ENCODE data around the gene LIME1.
"Not testable (repeated sequence)": the region's sequence is repeated elsewhere in the genome, so short reads cannot be mapped to it uniquely, and the experiment has no call there.

The LIME1 gene

DNA sequence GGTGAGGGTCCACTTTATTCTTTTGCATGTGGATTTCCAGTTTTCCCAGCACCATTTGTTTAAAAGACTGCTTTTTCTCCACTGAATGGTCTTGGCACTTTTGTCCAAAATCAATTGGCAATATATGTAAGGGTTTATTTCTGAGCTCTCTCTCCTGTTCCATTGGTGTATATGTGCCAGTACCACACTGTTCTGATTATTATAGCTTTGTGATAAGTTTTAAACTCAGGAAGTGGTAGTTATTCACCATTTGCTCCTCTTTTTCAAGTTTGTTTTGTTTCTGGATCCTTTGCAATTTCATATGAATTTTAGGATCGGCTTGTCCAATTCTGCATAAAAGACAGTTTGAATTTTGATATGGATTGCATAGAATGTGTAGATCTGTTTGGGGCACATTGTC, 24.3 kb upstream of the LIME1 start:
- peaks cover 56% of the 10 kb centered on the region for H3K4me1 Mint-ChIP-seq (ENCODE audit: low read depth)
- H3K36me3 Mint-ChIP-seq (ENCODE audit: low read depth) = peaks cover 85% of the 10 kb centered on the region
- peak overlapping the region; percentile 56 for H3K27ac Mint-ChIP-seq
- H3K27me3 Mint-ChIP-seq = no peaks in the 10 kb centered on the region
- DNase-seq = no peak
- H3K4me3 Mint-ChIP-seq = no peak overlapping the region
- peaks cover 7% of the 10 kb centered on the region for H3K9me3 Mint-ChIP-seq

DNA sequence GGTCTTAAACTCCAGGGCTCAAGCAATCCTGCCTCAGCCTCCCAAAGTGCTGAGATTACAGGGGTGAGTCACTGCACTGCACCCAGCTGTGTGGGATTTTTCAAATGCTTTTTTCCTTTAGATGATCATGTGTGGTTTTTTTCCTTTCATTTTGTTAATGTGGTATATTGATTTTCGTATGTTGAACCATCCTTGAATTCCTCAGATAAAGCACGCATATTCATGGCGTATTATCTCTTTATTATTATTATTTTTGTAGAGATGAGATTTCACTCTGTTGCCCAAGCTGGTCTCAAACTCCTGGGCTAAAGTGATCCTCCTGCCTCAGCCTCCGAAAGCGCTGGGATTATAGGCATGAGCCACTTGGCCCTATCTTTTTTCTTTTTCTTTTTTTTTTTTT, 21.6 kb upstream of the LIME1 start:
- Mint-ChIP-seq H3K4me1 (ENCODE audit: low read depth) (peaks cover 51% of the 10 kb centered on the region), H3K27me3 (no peaks in the 10 kb centered on the region), H3K27ac (no peak overlapping the region), H3K9me3 (peaks cover 13% of the 10 kb centered on the region), H3K4me3 (no peak overlapping the region), H3K36me3 (ENCODE audit: low read depth) (peaks cover 95% of the 10 kb centered on the region)
- no peak for DNase-seq

DNA sequence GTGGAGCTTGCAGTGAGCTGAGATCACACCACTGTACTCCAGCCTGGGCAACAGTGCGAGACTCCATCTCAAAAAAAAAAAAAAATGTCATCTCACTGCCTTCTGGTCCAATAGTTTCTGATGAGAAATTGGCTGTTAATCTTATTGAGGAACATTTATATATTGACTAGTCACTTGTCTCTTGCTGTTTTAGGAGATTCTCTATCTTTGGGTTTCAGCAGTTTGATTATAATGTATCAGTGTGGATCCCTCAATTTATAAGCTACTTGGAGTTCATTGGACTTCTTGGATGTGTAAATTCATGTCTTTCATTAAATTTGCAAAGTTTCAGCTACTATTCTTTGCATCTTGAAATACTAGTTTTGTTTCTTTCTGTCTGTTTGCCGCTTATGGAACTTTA, 17.5 kb upstream of the LIME1 start:
- no peak for DNase-seq
- H3K9me3 Mint-ChIP-seq = peaks cover 13% of the 10 kb centered on the region
- peak overlapping the region; percentile 11 for H3K27ac Mint-ChIP-seq
- H3K36me3 Mint-ChIP-seq (ENCODE audit: low read depth) = peaks cover 88% of the 10 kb centered on the region
- H3K4me3 Mint-ChIP-seq = no peak overlapping the region
- H3K27me3 Mint-ChIP-seq = no peaks in the 10 kb centered on the region
- H3K4me1 Mint-ChIP-seq (ENCODE audit: low read depth) = peaks cover 47% of the 10 kb centered on the region

- H3K9me3 Mint-ChIP-seq = peaks cover 12% of the 10 kb centered on the region
- peaks cover 41% of the 10 kb centered on the region for H3K4me1 Mint-ChIP-seq (ENCODE audit: low read depth)
- DNase-seq, H3K27me3 Mint-ChIP-seq, H3K27ac Mint-ChIP-seq, H3K4me3 Mint-ChIP-seq: not testable (repeated sequence)
- H3K36me3 Mint-ChIP-seq (ENCODE audit: low read depth) = peaks cover 82% of the 10 kb centered on the region
Observed at GRCh38 chr20:63722967-63723622, 13.4 kb upstream of the LIME1 start.

DNA sequence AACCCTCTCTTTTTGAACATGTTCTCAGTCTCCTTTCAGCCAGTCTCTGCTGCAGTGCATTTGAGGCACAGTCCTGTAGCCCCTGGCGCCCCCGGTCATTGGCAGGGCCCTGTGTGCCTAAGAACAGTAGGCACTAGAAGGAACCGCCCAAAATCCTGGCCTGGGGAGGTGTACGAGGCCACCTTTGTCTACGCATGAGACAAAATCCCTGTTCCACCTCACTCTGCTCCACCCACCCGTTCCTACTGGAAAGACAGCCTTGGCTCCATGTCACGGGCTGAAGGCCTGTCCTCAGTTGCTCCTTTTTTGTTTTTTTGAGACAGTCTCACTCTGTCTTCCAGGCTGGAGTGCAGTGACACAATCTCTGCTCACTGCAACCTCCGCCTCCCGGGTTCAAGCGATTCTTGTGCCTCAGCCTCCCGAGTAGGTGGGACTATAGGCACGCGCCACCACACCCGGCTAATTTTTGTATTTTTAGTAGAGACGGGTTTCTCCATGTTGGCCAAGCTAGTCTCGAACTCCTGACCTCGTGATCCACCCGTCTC, 6.2 kb upstream of the LIME1 start:
- H3K4me3 Mint-ChIP-seq, H3K27me3 Mint-ChIP-seq: not testable (repeated sequence)

DNA sequence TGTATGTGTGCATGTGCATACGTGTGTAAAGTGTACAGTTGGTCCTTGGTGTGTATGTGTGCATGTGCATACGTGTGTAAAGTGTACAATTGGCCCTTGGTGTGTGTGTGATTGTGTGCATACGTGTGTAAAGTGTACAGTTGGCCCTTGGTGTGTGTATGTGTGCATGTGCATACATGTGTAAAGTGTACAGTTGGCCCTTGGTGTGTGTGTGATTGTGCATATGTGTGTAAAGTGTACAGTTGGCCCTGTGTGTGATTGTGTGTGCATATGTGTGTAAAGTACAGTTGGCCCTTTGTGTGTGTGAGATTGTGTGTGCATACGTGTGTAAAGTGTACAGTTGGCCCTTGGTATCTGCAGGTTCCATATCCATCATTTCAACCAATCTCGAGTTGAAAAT, 5.1 kb upstream of the LIME1 start:
- Mint-ChIP-seq H3K9me3 (peaks cover 2% of the 10 kb centered on the region), H3K27ac (no peak overlapping the region), H3K27me3 (no peaks in the 10 kb centered on the region)

More for the DNA sequence above, 6.2 kb upstream of the LIME1 start:
- not testable (repeated sequence) for H3K9me3 Mint-ChIP-seq, DNase-seq, H3K27ac Mint-ChIP-seq
- H3K36me3 Mint-ChIP-seq (ENCODE audit: low read depth) = peaks cover 59% of the 10 kb centered on the region
- H3K4me1 Mint-ChIP-seq (ENCODE audit: low read depth) = peaks cover 26% of the 10 kb centered on the region

GRCh38 chr20:63732118-63733095, 4.1 kb upstream of the LIME1 start:
- Mint-ChIP-seq H3K4me1 (ENCODE audit: low read depth) (peaks cover 38% of the 10 kb centered on the region), H3K27ac (no peak overlapping the region), H3K36me3 (ENCODE audit: low read depth) (peaks cover 57% of the 10 kb centered on the region), H3K9me3 (no peaks in the 10 kb centered on the region), H3K4me3 (no peak overlapping the region), H3K27me3 (no peaks in the 10 kb centered on the region)
- DNase-seq = no peak

More for the DNA sequence above, 5.1 kb upstream of the LIME1 start:
- Mint-ChIP-seq H3K4me3 (no peak overlapping the region), H3K36me3 (ENCODE audit: low read depth) (peaks cover 61% of the 10 kb centered on the region), H3K4me1 (ENCODE audit: low read depth) (peaks cover 38% of the 10 kb centered on the region)
- no peak for DNase-seq

DNA sequence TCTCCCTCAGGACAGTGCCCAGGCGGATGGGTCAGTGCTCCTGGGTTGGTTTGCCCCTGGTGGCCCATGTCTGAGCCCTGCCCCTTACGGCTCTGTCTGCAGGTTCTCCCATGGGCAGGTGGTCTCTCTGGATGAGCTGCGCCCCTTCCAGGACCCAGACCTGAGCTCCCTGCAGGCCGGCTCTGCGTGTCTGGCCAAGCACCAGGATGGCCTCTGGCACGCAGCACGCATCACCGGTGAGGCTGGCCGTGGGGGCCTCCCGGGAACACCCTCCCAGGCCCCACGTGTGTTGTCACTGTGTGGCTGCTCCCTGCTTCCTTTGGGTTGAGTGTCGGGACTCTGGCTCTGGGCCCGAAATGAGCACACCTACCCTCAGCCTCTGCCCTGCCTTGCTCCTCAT, 3.3 kb upstream of the LIME1 start:
- Mint-ChIP-seq H3K9me3 (no peaks in the 10 kb centered on the region), H3K4me1 (ENCODE audit: low read depth) (peaks cover 31% of the 10 kb centered on the region), H3K4me3 (no peak overlapping the region), H3K27me3 (no peaks in the 10 kb centered on the region), H3K27ac (no peak overlapping the region), H3K36me3 (ENCODE audit: low read depth) (peaks cover 52% of the 10 kb centered on the region)
- DNase-seq = no peak

- no peak overlapping the region for H3K27ac Mint-ChIP-seq
- peaks cover 31% of the 10 kb centered on the region for H3K4me1 Mint-ChIP-seq (ENCODE audit: low read depth)
- H3K36me3 Mint-ChIP-seq (ENCODE audit: low read depth) = peaks cover 47% of the 10 kb centered on the region
- no peaks in the 10 kb centered on the region for H3K27me3 Mint-ChIP-seq
- no peak overlapping the region for H3K4me3 Mint-ChIP-seq
- DNase-seq = no peak
- no peaks in the 10 kb centered on the region for H3K9me3 Mint-ChIP-seq
Observed at GRCh38 chr20:63733579-63734081, 2.8 kb upstream of the LIME1 start.

DNA sequence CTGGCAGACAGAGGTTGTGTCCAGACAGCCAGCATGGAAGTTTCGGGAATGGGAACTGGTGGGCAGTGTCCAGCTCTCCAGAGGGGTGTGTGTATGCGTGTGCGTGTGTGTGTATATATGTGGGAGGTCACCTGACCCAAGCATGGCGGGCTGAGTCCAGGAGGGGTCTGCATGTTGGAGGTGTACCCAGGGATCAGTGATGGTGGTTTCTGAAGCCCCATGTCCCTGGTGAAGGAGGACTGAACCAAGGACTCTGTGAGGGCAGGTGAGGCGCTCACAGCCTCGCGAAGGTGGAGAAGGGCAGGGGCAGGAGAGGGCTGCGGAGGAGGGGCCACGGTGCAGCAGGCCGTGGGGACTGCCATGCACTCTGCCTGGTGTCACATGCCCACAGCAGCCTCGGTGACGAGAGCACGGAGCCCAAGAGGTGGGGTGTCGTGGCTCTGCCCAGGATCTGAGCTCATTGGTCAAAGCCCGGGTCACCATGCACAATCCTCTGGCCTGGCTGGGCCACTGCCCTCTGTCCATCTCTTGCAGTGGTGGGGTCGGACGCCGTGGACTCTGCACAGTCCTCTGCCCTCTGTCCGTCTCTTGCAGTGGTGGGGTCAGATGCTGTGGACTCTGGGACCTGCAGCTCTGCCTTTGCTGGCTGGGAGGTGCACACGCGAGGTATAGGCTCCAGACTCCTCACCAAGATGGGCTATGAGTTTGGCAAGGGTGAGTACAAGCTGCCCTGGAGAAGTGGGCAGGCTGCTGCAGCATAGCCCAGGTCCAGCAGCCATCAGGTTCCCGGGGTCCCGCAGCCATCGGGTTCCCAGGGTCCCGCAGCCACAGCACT, 2.1 kb upstream of the LIME1 start:
- Mint-ChIP-seq H3K9me3 (no peaks in the 10 kb centered on the region), H3K4me3 (no peak overlapping the region), H3K36me3 (ENCODE audit: low read depth) (peaks cover 44% of the 10 kb centered on the region)

DNA sequence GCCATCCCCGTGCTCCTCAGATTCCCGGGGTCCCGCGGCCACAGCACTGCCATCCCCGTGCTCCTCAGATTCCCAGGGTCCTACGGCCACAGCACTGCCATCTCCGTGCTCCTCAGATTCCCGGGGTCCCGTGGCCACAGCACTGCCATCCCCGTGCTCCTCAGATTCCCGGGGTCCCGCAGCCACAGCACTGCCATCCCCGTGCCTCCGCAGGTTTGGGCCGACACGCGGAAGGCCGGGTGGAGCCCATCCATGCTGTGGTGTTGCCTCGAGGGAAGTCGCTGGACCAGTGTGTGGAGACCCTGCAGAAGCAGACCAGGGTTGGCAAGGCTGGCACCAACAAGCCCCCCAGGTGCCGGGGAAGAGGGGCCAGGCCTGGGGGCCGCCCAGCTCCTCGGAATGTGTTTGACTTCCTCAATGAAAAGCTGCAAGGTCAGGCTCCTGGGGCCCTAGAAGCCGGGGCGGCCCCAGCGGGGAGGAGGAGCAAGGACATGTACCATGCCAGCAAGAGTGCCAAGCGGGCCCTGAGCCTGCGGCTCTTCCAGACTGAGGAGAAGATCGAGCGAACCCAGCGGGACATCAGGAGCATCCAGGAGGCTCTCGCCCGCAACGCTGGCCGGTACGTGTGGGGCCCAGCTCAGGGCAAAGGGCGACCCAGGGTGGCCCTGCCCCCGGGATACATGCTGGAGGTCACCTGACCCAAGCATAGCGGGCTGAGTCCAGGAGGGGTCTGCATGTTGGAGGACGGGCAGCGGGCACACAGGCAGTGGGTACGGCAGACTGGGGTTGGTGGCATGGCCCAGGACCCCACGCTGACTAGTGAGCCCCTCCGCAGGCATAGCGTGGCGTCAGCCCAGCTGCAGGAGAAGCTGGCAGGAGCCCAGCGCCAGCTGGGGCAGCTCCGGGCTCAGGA, 1.3 kb upstream of the LIME1 start:
- H3K9me3 Mint-ChIP-seq = no peaks in the 10 kb centered on the region
- H3K4me3 Mint-ChIP-seq = no peak overlapping the region
- H3K36me3 Mint-ChIP-seq (ENCODE audit: low read depth) = peaks cover 35% of the 10 kb centered on the region
- H3K27ac Mint-ChIP-seq = peak overlapping the region; percentile 55
- H3K27me3 Mint-ChIP-seq = no peaks in the 10 kb centered on the region
- H3K4me1 Mint-ChIP-seq (ENCODE audit: low read depth) = peaks cover 29% of the 10 kb centered on the region
- DNase-seq = no peak

More for the DNA sequence above, 2.1 kb upstream of the LIME1 start:
- no peak for DNase-seq
- Mint-ChIP-seq H3K27me3 (no peaks in the 10 kb centered on the region), H3K27ac (peak overlapping the region; percentile 33), H3K4me1 (ENCODE audit: low read depth) (peaks cover 29% of the 10 kb centered on the region)

DNA sequence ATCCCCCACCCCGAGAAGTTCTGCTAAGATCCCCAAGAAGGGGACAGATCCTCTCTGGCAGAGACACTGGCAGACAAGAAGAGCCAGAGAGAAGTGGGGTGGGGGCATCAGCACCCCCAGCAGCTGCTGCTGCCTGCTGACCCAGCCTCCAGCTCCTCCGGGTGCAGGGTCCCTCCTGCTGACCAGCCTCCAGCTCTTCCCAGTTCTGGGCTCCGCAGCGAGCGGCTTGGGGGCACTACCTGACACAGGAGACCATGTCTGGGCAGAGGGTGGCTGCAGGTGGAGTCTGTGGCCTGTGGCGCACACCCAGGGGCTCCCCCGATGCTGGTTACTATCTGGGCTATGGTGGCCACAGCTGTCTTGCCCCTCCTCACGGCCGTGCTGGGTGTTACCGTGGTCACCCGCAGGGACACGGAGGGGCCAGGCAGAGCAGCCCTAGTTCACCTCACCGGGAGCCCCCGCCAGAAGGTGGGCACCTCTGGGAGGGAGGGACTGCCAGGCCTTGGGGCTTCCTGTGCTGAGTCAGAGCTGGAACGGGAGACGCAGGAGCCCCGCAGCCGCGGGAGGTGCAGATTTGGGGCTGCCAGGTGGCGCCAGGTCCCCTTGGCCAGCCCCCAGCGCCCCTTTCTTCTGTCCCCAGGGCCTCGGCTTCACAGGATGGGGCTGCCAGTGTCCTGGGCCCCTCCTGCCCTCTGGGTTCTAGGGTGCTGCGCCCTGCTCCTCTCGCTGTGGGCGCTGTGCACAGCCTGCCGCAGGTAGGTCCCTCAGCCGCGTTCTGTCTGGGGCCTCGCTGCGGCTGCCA, 630 bp downstream of the LIME1 start:
- peak; percentile 75 for DNase-seq
- Mint-ChIP-seq H3K4me3 (peak overlapping the region; percentile 64), H3K27ac (peak overlapping the region; percentile 88), H3K36me3 (ENCODE audit: low read depth) (peaks cover 33% of the 10 kb centered on the region), H3K4me1 (ENCODE audit: low read depth) (peaks cover 29% of the 10 kb centered on the region), H3K27me3 (no peaks in the 10 kb centered on the region), H3K9me3 (no peaks in the 10 kb centered on the region)

- Mint-ChIP-seq H3K4me1 (ENCODE audit: low read depth) (peaks cover 29% of the 10 kb centered on the region), H3K9me3 (no peaks in the 10 kb centered on the region), H3K36me3 (ENCODE audit: low read depth) (peaks cover 33% of the 10 kb centered on the region), H3K27me3 (no peaks in the 10 kb centered on the region), H3K4me3 (peak overlapping the region; percentile 64), H3K27ac (no peak overlapping the region)
- no peak for DNase-seq
Observed at GRCh38 chr20:63737695-63737944, 1.2 kb downstream of the LIME1 start.
